ENCODE measurements around the gene GPRC5A.

The GPRC5A gene

GRCh38 chr12:12891080-12891880 lies at the start of gene GPRC5A (continued):
- TF ChIP-seq ZNF112 (tag by site-specific recombination; IDR thresholded peaks at IDR 0.05) (no peak), OSR2 (tag by site-specific recombination; IDR thresholded peaks at IDR 0.05) (peak; percentile 53), ZNF426 (tag by site-specific recombination; IDR thresholded peaks at IDR 0.05) (no peak), ZFP37 (tag by site-specific recombination; IDR thresholded peaks at IDR 0.05) (0 out of 2 replicates have a peak, but pooled peaks have one; percentile 50), BCL11B (tag by site-specific recombination; IDR thresholded peaks at IDR 0.05; ENCODE audit: low read depth) (no peak), ZNF133 (tag by site-specific recombination; IDR thresholded peaks at IDR 0.05) (peak; percentile 14; the same call in 1 of the 2 replicates), ZNF146 (tag by site-specific recombination; IDR thresholded peaks at IDR 0.05) (no peak), ZNF518A (tag by site-specific recombination; conservative IDR thresholded peaks at IDR 0.05; ENCODE audit: low read depth) (no peak), SCRT2 (tag by site-specific recombination; IDR thresholded peaks at IDR 0.05) (peak; percentile 90), KLF7 (tag by site-specific recombination; IDR thresholded peaks at IDR 0.05; ENCODE audit: borderline replicate concordance) (peak; percentile 98), ZNF19 (tag by site-specific recombination; IDR thresholded peaks at IDR 0.05; ENCODE audit: low read depth) (no peak), ZNF596 (tag by site-specific recombination; IDR thresholded peaks at IDR 0.05) (no peak; the same call in 1 of the 2 replicates), ZFP3 (tag by site-specific recombination; IDR thresholded peaks at IDR 0.05; ENCODE audit: low read depth) (no peak), ZNF394 (tag by site-specific recombination; IDR thresholded peaks at IDR 0.05; ENCODE audit: borderline replicate concordance) (peak; percentile 52; the same call in 1 of the 2 replicates), ZNF624 (tag by site-specific recombination; IDR thresholded peaks at IDR 0.05) (no peak), ZNF521 (tag by site-specific recombination; IDR thresholded peaks at IDR 0.05) (no peak), ZNF416 (tag by site-specific recombination; IDR thresholded peaks at IDR 0.05) (no peak), ZNF791 (tag by site-specific recombination; IDR thresholded peaks at IDR 0.05) (no peak), ZBTB44 (tag by site-specific recombination; IDR thresholded peaks at IDR 0.05) (no peak; the same call in 1 of the 2 replicates), ZNF701 (tag by site-specific recombination; IDR thresholded peaks at IDR 0.05) (no peak), ZNF155 (tag by site-specific recombination; IDR thresholded peaks at IDR 0.05) (no peak), MYNN (tag by site-specific recombination; IDR thresholded peaks at IDR 0.05; ENCODE audit: borderline replicate concordance) (peak; percentile 25; the same call in 1 of the 2 replicates), KLF9 (tag by site-specific recombination; IDR thresholded peaks at IDR 0.05; ENCODE audit: low read depth) (peak; percentile 91), KLF1 (tag by site-specific recombination; IDR thresholded peaks at IDR 0.05) (peak; percentile 98), ZNF211 (tag by site-specific recombination; IDR thresholded peaks at IDR 0.05; ENCODE audit: low read depth) (no peak), ZNF26 (tag by site-specific recombination; IDR thresholded peaks at IDR 0.05) (no peak), ZNF843 (tag by site-specific recombination; IDR thresholded peaks at IDR 0.05) (peak; percentile 83; the same call in 1 of the 2 replicates), ZSCAN30 (tag by site-specific recombination; IDR thresholded peaks at IDR 0.05) (peak; percentile 12; the same call in 1 of the 2 replicates), ZBTB8A (tag by site-specific recombination; IDR thresholded peaks at IDR 0.05) (peak; percentile 69), ZNF837 (tag by site-specific recombination; IDR thresholded peaks at IDR 0.05) (no peak), ZNF473 (tag by site-specific recombination; IDR thresholded peaks at IDR 0.05) (no peak), ZNF354C (tag by site-specific recombination; IDR thresholded peaks at IDR 0.05; ENCODE audit: borderline replicate concordance, low read depth) (0 out of 2 replicates have a peak, but pooled peaks have one; percentile 10)

Data from HEK293 (cell line).